Measurements from ENCODE around the gene THAP7. TPM values are rescaled to one million over a fixed set of nuclear protein-coding genes. Genes with fewer than 3 reads are reported as not detected.

THAP7 gene
- total RNA-seq, 1 experiment from 2014 or later, result 24.6 TPM

DNA sequence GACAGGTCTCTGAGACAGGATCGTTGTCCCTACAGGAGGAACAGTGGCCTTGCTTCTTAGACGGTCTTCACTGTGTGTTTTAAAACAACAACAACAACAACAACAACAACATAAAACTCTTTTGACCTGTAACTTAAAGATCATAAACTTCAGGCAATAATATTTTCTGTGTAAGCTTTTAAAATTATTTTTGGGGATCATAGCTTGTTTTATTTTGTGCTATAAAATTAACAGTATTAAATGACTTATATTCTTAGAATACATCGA lies 48.6 kb downstream of the THAP7 start:
- no peak overlapping the region for H2BK5ac ChIP-seq (ENCODE audit: insufficient read length, low read length)
- H2BK20ac ChIP-seq (ENCODE audit: low read depth, low read length, poor library complexity, severe bottlenecking), result no peak overlapping the region
- no peak overlapping the region for H3K27ac Mint-ChIP-seq
- no peak overlapping the region for H2BK12ac ChIP-seq (ENCODE audit: insufficient read length, low read depth, low read length)
- H3K9ac ChIP-seq (ENCODE audit: extremely low read depth, insufficient read length, low read length), result no peak overlapping the region
- peaks cover 4% of the 10 kb centered on the region for H3K23me2 ChIP-seq (ENCODE audit: insufficient read length, low read depth, low read length, poor library complexity, severe bottlenecking)
- TF ChIP-seq, protein P1, sequence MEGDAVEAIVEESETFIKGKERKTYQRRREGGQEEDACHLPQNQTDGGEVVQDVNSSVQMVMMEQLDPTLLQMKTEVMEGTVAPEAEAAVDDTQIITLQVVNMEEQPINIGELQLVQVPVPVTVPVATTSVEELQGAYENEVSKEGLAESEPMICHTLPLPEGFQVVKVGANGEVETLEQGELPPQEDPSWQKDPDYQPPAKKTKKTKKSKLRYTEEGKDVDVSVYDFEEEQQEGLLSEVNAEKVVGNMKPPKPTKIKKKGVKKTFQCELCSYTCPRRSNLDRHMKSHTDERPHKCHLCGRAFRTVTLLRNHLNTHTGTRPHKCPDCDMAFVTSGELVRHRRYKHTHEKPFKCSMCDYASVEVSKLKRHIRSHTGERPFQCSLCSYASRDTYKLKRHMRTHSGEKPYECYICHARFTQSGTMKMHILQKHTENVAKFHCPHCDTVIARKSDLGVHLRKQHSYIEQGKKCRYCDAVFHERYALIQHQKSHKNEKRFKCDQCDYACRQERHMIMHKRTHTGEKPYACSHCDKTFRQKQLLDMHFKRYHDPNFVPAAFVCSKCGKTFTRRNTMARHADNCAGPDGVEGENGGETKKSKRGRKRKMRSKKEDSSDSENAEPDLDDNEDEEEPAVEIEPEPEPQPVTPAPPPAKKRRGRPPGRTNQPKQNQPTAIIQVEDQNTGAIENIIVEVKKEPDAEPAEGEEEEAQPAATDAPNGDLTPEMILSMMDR (conservative IDR thresholded peaks at IDR 0.05), result no peak
- H3K4me2 ChIP-seq (ENCODE audit: insufficient read depth, insufficient read length, low read length), result no peak overlapping the region
- no peak overlapping the region for H2BK120ac ChIP-seq (ENCODE audit: low read depth, low read length, poor library complexity, severe bottlenecking)
- no peak overlapping the region for H3K56ac ChIP-seq (ENCODE audit: insufficient read length, low read depth, low read length)
- H3K14ac ChIP-seq (ENCODE audit: insufficient read depth, low read length), result no peak overlapping the region
- H2AK5ac ChIP-seq (ENCODE audit: insufficient read length, low read length), result no peak overlapping the region
- no peaks in the 10 kb centered on the region for H3K9me3 ChIP-seq (ENCODE audit: control insufficient read depth, low read depth, low read length)
- H3K79me1 ChIP-seq (ENCODE audit: insufficient read depth, low read depth, low read length, poor library complexity, severe bottlenecking), result peaks cover 5% of the 10 kb centered on the region
- H3K27me3 ChIP-seq (ENCODE audit: insufficient read depth, low read length), result no peaks in the 10 kb centered on the region
- peaks cover under 1% of the 10 kb centered on the region; the same call in 1 of the 2 replicates for H3K79me2 ChIP-seq (ENCODE audit: insufficient read depth, low read length)
- H3T11ph ChIP-seq (ENCODE audit: low read length), result no peak overlapping the region
- H4K8ac ChIP-seq (replicated peaks; ENCODE audit: insufficient read length, low read depth, low read length), result no peak overlapping the region
- no peak for DNase-seq
- peaks cover 11% of the 10 kb centered on the region for H3K27me3 Mint-ChIP-seq (ENCODE audit: low read depth)
- H3K9me3 Mint-ChIP-seq, result no peaks in the 10 kb centered on the region
- H3K23ac ChIP-seq (ENCODE audit: insufficient read length, low read depth, low read length), result no peak overlapping the region
- H3K18ac ChIP-seq (ENCODE audit: insufficient read length, low read depth, low read length), result no peak overlapping the region
- no peak overlapping the region for H3K4ac ChIP-seq (ENCODE audit: low read depth, low read length)
- no peaks in the 10 kb centered on the region for H4K20me1 ChIP-seq (ENCODE audit: control insufficient read depth, insufficient read depth, insufficient read length)
- H3K27ac ChIP-seq (ENCODE audit: insufficient read length, low read depth, low read length), result no peak overlapping the region
- no peak overlapping the region; a peak in 1 of 5 replicates for H3K4me3 Mint-ChIP-seq
- peaks cover 20 to 52% (median 52%) of the 10 kb centered on the region in 3 experiments; a peak in 6 of 7 replicates for H3K36me3 Mint-ChIP-seq (ENCODE audit: insufficient read depth in 1 of 3, low read depth in 3 of 3)
- no peak overlapping the region for H4K5ac ChIP-seq (ENCODE audit: insufficient read length, low read depth, low read length)
- WGBS (ENCODE audit: extremely low coverage, insufficient read length, low lambda C conversion rate), result no CpG with 5 or more reads among the region's 3 CpGs
- peaks cover 10 to 11% of the 10 kb centered on the region in 2 experiments for H3K4me1 Mint-ChIP-seq
- no peak overlapping the region for H2AFZ ChIP-seq (ENCODE audit: low read length)
- H4K91ac ChIP-seq (ENCODE audit: insufficient read length, low read depth, low read length), result no peak overlapping the region
- no peaks in the 10 kb centered on the region for H3K4me1 ChIP-seq (ENCODE audit: insufficient read depth, low read length)
- H2BK15ac ChIP-seq (ENCODE audit: low read depth, low read length), result no peak overlapping the region

Measured in H9 (cell line).